ENCODE measurements around the gene POLR3A. TPM values are rescaled to one million over a fixed set of nuclear protein-coding genes. Genes with fewer than 3 reads are reported as not detected.

POLR3A gene
- total and polyA plus RNA-seq, 12 donors: 4.2 to 12.5 (median 10.2) TPM

GRCh38 chr10:77963901-77964300 is 65.4 kb downstream of the POLR3A start:
- Histone ChIP-seq H3K9me3 (no peaks in the 10 kb centered on the region), H3K27me3 (no peaks in the 10 kb centered on the region), H3K27ac (no peak overlapping the region), H3K36me3 (no peaks in the 10 kb centered on the region), H3K4me3 (no peak overlapping the region), H3K4me1 (no peaks in the 10 kb centered on the region)
- WGBS, 2 donors: 96 to 97% methylated on average over 7 of the region's 7 CpGs
- ATAC-seq: no peak
- intact Hi-C loops (cut with DNase I): no loop called here
- no peak for TF ChIP-seq CTCF (IDR thresholded peaks at IDR 0.05)
- no peak for DNase-seq

GRCh38 chr10:77962350-77963146 is 66.8 kb downstream of the POLR3A start:
- DNase-seq: no peak
- H3K4me3 ChIP-seq: no peak overlapping the region
- H3K27ac ChIP-seq: no peak overlapping the region
- no peaks in the 10 kb centered on the region for H3K36me3 ChIP-seq
- ATAC-seq: no peak
- intact Hi-C loops (cut with DNase I): no loop called here
- no peaks in the 10 kb centered on the region for H3K4me1 ChIP-seq
- H3K27me3 ChIP-seq: no peaks in the 10 kb centered on the region
- no peak for TF ChIP-seq CTCF (IDR thresholded peaks at IDR 0.05)
- no peaks in the 10 kb centered on the region for H3K9me3 ChIP-seq
- WGBS, 2 donors: 94% methylated on average over 7 of the region's 7 CpGs

GRCh38 chr10:77961668-77962067 is 67.6 kb downstream of the POLR3A start:
- Histone ChIP-seq H3K36me3 (no peaks in the 10 kb centered on the region), H3K27ac (no peak overlapping the region), H3K4me1 (no peaks in the 10 kb centered on the region), H3K9me3 (no peaks in the 10 kb centered on the region), H3K4me3 (no peak overlapping the region), H3K27me3 (no peaks in the 10 kb centered on the region)
- intact Hi-C loops (cut with DNase I): no loop called here
- TF ChIP-seq CTCF (IDR thresholded peaks at IDR 0.05): no peak
- no peak for ATAC-seq
- DNase-seq: no peak
- WGBS, 2 donors: 91 to 94% methylated on average over 6 of the region's 6 CpGs

- Histone ChIP-seq H3K27ac (no peak overlapping the region), H3K4me1 (no peaks in the 10 kb centered on the region), H3K9me3 (no peaks in the 10 kb centered on the region), H3K27me3 (no peaks in the 10 kb centered on the region), H3K36me3 (no peaks in the 10 kb centered on the region), H3K4me3 (no peak overlapping the region)
- 93 to 94% methylated on average over 6 of the region's 6 CpGs for WGBS, 2 donors
- ATAC-seq (no peak), DNase-seq (no peak)
- TF ChIP-seq CTCF (IDR thresholded peaks at IDR 0.05): no peak
- intact Hi-C loops (cut with DNase I): no loop called here
Observed at GRCh38 chr10:77960829-77961329, 68.4 kb downstream of the POLR3A start.
